Umbilical cord (tissue), 2 donors: ENCODE measurements around the gene AUP1. TPM values are rescaled to one million over a fixed set of nuclear protein-coding genes. Genes with fewer than 3 reads are reported as not detected.
"Not testable (repeated sequence)": the region's sequence is repeated elsewhere in the genome, so short reads cannot be mapped to it uniquely, and the experiment has no call there.

Experiments used
- DNase-seq: peaks from one replicate; pipeline ENCODE4 v3.0.0-alpha.2; 2015; ENCODE audit warnings: low spot score
- total RNA-seq: library from RNA; depleted of rRNA; stranded (reverse); fragments of >200 nt; gene quantifications from one replicate; pipeline ENCODE4 v1.2.3, GENCODE V29; 2014; ENCODE audit warnings: low replicate concordance; ENCODE audit not compliant: insufficient read depth

The AUP1 gene
- total RNA-seq, 1 donor from 2014 or later, result 41.9 TPM

- peak; percentile 28 for DNase-seq
These were observed 30.1 kb downstream of the AUP1 start, which contains the start of gene LBX2 for GRCh38 chr2:74499267-74499939. TSS of gene LBX2 (minus strand) at chr2:74499603. CDS start at chr2:74499537, 66 bp downstream.

DNA sequence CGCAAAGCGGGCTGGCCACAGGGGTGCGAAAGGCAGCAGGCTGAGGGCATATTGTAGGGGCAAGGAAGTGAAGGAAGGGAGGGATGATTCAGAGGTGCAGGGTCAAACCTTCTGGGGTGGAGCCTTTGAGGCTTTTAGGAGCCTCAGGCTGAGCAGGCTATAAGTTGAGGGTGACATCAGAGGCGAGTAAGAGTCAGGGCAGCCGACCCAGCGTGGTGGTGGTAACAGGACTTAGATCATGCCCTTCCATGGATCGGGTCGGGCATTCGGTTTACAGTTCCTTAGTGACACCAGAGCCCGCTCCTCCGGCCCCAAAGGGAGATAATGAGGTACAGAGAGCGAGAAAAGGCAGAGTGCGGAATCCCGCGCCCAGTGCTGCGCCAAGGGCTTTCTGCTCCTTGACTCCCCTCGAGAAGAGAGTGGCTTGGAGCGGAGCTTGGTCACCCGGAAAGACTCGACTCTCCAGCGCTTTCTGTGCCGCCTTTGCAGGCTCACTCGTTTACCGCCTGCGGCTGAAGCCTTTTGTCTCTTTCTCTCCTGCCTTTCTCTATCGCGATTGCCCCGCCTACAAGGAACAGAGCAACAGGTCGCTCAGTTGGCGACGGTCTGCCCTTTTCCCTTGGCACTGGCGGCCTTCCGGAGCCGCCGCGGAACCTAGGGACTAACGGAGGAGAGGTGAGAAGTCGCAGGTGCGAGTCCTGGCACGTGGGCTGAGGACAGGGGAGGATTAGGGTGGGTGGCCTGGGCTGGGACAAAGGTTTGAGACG, 30.8 kb downstream of the AUP1 start:
- DNase-seq, result no peak

GRCh38 chr2:74497777-74498499, 31.6 kb downstream of the AUP1 start:
- no peak for DNase-seq

GRCh38 chr2:74496997-74497776, 32.3 kb downstream of the AUP1 start:
- DNase-seq, result no peak

- no peak for DNase-seq
These were observed 34.1 kb downstream of the AUP1 start for GRCh38 chr2:74495440-74495839.

GRCh38 chr2:74493546-74493945, 36.0 kb downstream of the AUP1 start:
- DNase-seq, result no peak

DNA sequence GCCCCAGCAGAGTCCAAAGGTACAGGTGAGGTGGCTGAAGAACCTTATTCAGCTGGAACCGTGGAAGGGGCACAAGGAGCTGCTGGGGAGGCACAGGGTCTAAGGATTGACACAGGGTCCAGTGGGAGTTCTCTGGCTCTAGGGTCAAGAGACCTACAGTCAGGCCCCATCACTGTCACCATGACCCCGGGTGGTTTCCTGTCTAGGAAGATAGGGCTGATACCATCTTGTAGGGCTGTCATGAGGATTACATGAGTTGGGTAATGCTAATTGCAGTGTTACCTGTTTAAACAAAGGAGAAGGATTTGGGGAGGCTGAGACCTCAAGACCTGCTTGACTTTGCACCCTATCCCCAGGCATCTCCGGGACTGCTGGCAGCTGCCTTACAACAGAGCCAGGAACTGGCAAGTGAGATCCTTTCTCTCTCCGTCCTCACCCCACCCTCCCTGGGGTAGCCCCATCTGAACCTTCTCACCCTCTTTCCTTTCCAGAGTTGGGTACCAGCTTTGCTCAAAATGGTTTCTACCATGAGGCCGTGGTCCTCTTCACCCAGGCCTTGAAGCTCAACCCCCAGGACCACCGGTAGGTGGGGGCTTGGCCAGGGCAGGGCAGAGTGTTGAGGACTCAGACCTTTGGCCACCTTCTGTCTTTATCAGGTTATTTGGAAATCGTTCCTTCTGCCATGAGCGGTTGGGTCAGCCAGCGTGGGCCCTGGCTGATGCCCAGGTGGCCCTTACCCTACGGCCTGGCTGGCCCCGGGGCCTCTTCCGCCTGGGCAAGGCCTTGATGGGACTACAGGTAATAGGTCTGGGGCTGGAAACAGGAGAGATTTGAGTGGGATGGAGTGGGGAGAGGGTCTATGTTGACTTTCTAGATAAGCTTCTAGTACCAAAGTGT, 37.6 kb downstream of the AUP1 start:
- DNase-seq, result no peak

GRCh38 chr2:74489906-74490305, 39.6 kb downstream of the AUP1 start:
- no peak for DNase-seq

GRCh38 chr2:74488643-74489481, 40.6 kb downstream of the AUP1 start:
- DNase-seq, result no peak

GRCh38 chr2:74486141-74486540, 43.4 kb downstream of the AUP1 start:
- no peak for DNase-seq

GRCh38 chr2:74483675-74484164, 45.8 kb downstream of the AUP1 start:
- not testable (repeated sequence) for DNase-seq

- peak; percentile 99 for DNase-seq
These were observed 46.5 kb downstream of the AUP1 start, which contains the start of the genes CCDC142 and TTC31 for GRCh38 chr2:74482801-74483674. TSS of gene CCDC142 (minus strand) at chr2:74482998. CDS start at chr2:74482837, 161 bp downstream. TSS of gene TTC31 (plus strand) at chr2:74483081. CDS start at chr2:74483096, 15 bp downstream.

- no peak for DNase-seq
These were observed 47.3 kb downstream of the AUP1 start for GRCh38 chr2:74481961-74482800.

DNA sequence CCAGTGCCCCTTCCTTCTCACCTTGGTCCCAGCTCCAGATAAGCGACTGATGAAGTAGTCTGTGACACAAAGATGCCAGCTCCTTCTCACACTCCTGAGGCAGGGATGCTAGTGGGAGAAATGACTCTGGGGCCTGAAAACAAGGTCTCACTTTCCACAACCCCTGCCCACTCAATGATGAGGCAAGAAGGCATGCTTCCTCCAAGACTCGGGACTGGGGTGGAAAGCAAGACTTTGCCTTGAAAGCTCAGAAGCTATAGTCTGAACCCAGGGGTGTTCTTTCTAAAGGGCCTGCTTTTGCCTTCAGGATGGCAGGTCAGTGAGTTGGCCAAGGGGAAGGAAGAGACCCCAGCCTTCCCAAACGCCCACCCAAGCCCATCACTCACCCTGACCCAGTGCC, 48.1 kb downstream of the AUP1 start:
- no peak for DNase-seq
